ENCODE measurements around the gene UBE2I. TPM values are rescaled to one million over a fixed set of nuclear protein-coding genes. Genes with fewer than 3 reads are reported as not detected.

Gene UBE2I
- total RNA-seq, 4 donors from 2014 or later, result 54.1 to 119 (median 107) TPM

- H3K4me3 ChIP-seq, result no peak overlapping the region
- DNase-seq, result no peak
- H3K27ac ChIP-seq, result no peak overlapping the region
- H3K9me3 ChIP-seq, result no peaks in the 10 kb centered on the region
- no peaks in the 10 kb centered on the region for H3K27me3 ChIP-seq
- TF ChIP-seq, protein P1, sequence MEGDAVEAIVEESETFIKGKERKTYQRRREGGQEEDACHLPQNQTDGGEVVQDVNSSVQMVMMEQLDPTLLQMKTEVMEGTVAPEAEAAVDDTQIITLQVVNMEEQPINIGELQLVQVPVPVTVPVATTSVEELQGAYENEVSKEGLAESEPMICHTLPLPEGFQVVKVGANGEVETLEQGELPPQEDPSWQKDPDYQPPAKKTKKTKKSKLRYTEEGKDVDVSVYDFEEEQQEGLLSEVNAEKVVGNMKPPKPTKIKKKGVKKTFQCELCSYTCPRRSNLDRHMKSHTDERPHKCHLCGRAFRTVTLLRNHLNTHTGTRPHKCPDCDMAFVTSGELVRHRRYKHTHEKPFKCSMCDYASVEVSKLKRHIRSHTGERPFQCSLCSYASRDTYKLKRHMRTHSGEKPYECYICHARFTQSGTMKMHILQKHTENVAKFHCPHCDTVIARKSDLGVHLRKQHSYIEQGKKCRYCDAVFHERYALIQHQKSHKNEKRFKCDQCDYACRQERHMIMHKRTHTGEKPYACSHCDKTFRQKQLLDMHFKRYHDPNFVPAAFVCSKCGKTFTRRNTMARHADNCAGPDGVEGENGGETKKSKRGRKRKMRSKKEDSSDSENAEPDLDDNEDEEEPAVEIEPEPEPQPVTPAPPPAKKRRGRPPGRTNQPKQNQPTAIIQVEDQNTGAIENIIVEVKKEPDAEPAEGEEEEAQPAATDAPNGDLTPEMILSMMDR (IDR thresholded peaks at IDR 0.05), result no peak
- TF ChIP-seq POLR2A (IDR thresholded peaks at IDR 0.05), result no peak
- H3K4me1 ChIP-seq, result peaks cover 8 to 36% (median 21%) of the 10 kb centered on the region in 4 donors
- peaks cover 0 to 45% (median 0%) of the 10 kb centered on the region in 3 donors for H3K36me3 ChIP-seq
Measured at GRCh38 chr16:1312903-1313302, 3.5 kb downstream of the UBE2I start.

- TF ChIP-seq, protein P1 (IDR thresholded peaks at IDR 0.05), result no peak
Measured at GRCh38 chr16:1313721-1314369, 4.4 kb downstream of the UBE2I start.

DNA sequence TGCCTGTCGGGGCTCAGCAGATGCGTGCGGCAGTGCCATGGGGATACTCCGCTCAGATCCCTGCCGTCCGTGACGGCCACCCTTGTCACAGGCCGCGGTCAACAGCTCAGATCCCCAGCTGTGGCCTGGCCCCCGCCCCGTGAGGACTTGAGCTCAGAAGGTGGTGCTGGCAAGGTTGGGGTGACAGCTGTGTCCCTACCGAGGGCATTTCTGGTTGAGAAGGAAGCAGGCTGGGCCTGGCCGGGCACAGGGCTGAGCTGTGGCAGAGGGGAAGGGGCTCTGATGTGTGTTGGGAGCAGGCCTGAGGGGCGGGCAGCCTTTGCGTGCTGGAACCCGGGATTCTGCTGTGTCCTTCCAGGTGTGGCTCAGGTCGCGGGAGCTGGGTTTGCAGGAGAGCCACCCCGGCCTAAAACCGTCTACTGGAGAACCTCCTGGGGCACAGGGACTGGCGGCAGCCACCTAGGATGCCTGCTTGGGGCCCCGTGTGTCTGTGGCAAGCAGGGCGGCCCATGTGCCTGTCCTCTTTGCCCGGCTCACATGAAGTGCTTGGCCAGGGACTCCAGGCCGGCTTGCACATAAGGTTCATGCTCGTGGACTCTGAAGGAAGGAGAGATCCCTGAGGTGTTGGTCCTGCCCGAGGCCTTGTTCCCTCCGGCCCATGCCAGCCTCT is 5.1 kb downstream of the UBE2I start:
- DNase-seq, result no peak
- TF ChIP-seq, protein P1 (IDR thresholded peaks at IDR 0.05), result no peak
- TF ChIP-seq POLR2A (IDR thresholded peaks at IDR 0.05), result no peak

More at GRCh38 chr16:1313721-1314369, 4.4 kb downstream of the UBE2I start:
- Histone ChIP-seq H3K9me3 (no peaks in the 10 kb centered on the region), H3K27me3 (no peaks in the 10 kb centered on the region), H3K4me1 (peaks cover 8 to 36% (median 21%) of the 10 kb centered on the region in 4 donors), H3K27ac (no peak overlapping the region), H3K4me3 (no peak overlapping the region), H3K36me3 (peaks cover 0 to 54% (median 0%) of the 10 kb centered on the region in 3 donors)
- no peak for DNase-seq

GRCh38 chr16:1315081-1316032 is 5.9 kb downstream of the UBE2I start:
- no peaks in the 10 kb centered on the region for H3K9me3 ChIP-seq
- no peak for DNase-seq
- H3K4me3 ChIP-seq, result no peak overlapping the region
- H3K27me3 ChIP-seq, result no peaks in the 10 kb centered on the region
- peaks cover 8 to 36% (median 21%) of the 10 kb centered on the region in 4 donors for H3K4me1 ChIP-seq
- no peak for TF ChIP-seq POLR2A (IDR thresholded peaks at IDR 0.05)
- TF ChIP-seq, protein P1 (IDR thresholded peaks at IDR 0.05), result no peak
- peaks cover 0 to 70% (median 0%) of the 10 kb centered on the region in 3 donors for H3K36me3 ChIP-seq
- H3K27ac ChIP-seq, result no peak overlapping the region

More for the DNA sequence above, 5.1 kb downstream of the UBE2I start:
- peaks cover 8 to 36% (median 21%) of the 10 kb centered on the region in 4 donors for H3K4me1 ChIP-seq
- peaks cover 0 to 61% (median 0%) of the 10 kb centered on the region in 3 donors for H3K36me3 ChIP-seq
- no peak overlapping the region for H3K27ac ChIP-seq
- no peak overlapping the region for H3K4me3 ChIP-seq
- H3K27me3 ChIP-seq, result no peaks in the 10 kb centered on the region
- H3K9me3 ChIP-seq, result no peaks in the 10 kb centered on the region

DNA sequence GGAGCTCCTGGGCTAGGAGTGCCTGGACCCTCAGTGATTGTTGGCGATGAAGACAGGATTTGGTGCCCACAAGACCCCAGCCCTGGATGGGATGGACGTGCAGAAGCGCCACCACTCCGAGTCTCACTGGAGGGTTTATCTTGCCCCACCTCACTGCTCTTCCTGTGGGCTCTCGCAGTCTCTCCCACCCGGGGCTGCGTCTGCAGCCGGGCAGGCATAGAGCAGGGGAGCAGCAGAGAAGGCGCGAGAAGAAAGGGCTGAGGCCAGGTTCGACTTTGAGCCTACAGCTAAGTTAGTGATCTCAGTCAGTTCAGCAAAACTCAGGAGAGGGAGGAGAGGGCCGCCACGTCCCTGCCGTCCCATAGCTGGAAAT is 6.6 kb downstream of the UBE2I start:
- Histone ChIP-seq H3K4me1 (peaks cover 8 to 29% (median 18%) of the 10 kb centered on the region in 4 donors), H3K36me3 (peaks cover 0 to 76% (median 0%) of the 10 kb centered on the region in 3 donors), H3K9me3 (no peaks in the 10 kb centered on the region), H3K27ac (no peak overlapping the region), H3K27me3 (no peaks in the 10 kb centered on the region), H3K4me3 (no peak overlapping the region)
- no peak for TF ChIP-seq POLR2A (IDR thresholded peaks at IDR 0.05)
- TF ChIP-seq, protein P1 (IDR thresholded peaks at IDR 0.05), result no peak
- no peak for DNase-seq

All from Peyer's patch (tissue), 4 donors.